HEK293 (cell line): ENCODE results near the gene BCL2.

Experiments
- CTCF ChIA-PET: fragments of 350-600 bp; formaldehyde crosslinking; extraction: SDS; loops from one replicate; lab custom pipeline; 2021; ENCODE audit warnings: antibody characterized with exemption; lab: Yijun Ruan, JAX
- POLR2A ChIA-PET: fragments of 300-600 bp; formaldehyde crosslinking; extraction: SDS; loops from one replicate; lab custom pipeline; 2020; ENCODE audit warnings: antibody characterized with exemption, inconsistent platforms; lab: Yijun Ruan, JAX
- H3K27ac ChIP-seq: fragments of 200-500 bp; sonication (Bioruptor generic); 2 replicates; pipeline ENCODE4 v1.5.1; 2014; ENCODE audit warnings: low read depth, low read length, control low read depth, inconsistent platforms; ENCODE audit errors: extremely low read depth
- H3K36me3 ChIP-seq, 2 experiments: fragments of 200-500 bp in 1 of 2; sonication (Bioruptor generic) in 1 of 2; 1 replicate in 1 of 2; 2 replicates in 1 of 2; pipeline ENCODE4 v1.5.1; 2014 to 2017; ENCODE audit warnings: inconsistent platforms in 2 of 2, low read length in 2 of 2; ENCODE audit not compliant: control insufficient read depth in 2 of 2, insufficient read depth in 1 of 2
- H3K4me1 ChIP-seq: fragments of 200-500 bp; sonication (Bioruptor generic); 2 replicates; pipeline ENCODE4 v1.5.1; 2014; ENCODE audit warnings: mild to moderate bottlenecking, low read length, inconsistent platforms; ENCODE audit not compliant: control insufficient read depth, insufficient read depth
- H3K4me3 ChIP-seq: 2 replicates; pipeline ENCODE4 v1.5.1; 2011; ENCODE audit warnings: low read depth, mild to moderate bottlenecking, control low read depth, low read length, moderate library complexity
- H3K9me3 ChIP-seq: fragments of 200-500 bp; sonication (Bioruptor generic); 2 replicates; pipeline ENCODE4 v1.5.1; 2014; ENCODE audit warnings: low read depth, low read length, inconsistent platforms; ENCODE audit not compliant: control insufficient read depth, insufficient read depth
- GLIS2 ChIP-seq: fragments of 450-650 bp; formaldehyde crosslinking; IDR thresholded peaks from 2 replicates; pipeline ENCODE4 v1.5.1; 2016; ENCODE audit warnings: missing biosample characterization, missing genetic modification characterization
- HOXA7 ChIP-seq: sonication (generic); formaldehyde crosslinking; IDR thresholded peaks from 2 replicates; pipeline ENCODE4 v1.8.1; 2022; ENCODE audit warnings: missing genetic modification reagents, borderline replicate concordance
- HOXD13 ChIP-seq: sonication (generic); formaldehyde crosslinking; IDR thresholded peaks from 2 replicates; pipeline ENCODE4 v1.8.0; 2022; ENCODE audit warnings: missing genetic modification reagents, borderline replicate concordance
- INSM2 ChIP-seq: fragments of 450-650 bp; formaldehyde crosslinking; IDR thresholded peaks from 2 replicates; pipeline ENCODE4 v1.5.1; 2016; ENCODE audit warnings: missing biosample characterization, missing genetic modification characterization
- KLF8 ChIP-seq: fragments of 450-650 bp; formaldehyde crosslinking; IDR thresholded peaks from 2 replicates; pipeline ENCODE4 v1.5.1; 2016; ENCODE audit warnings: missing biosample characterization, missing genetic modification characterization
- MEIS1 ChIP-seq: sonication (generic); formaldehyde crosslinking; IDR thresholded peaks from 2 replicates; pipeline ENCODE4 v1.8.1; 2022; ENCODE audit warnings: missing genetic modification reagents, mild to moderate bottlenecking, borderline replicate concordance
- MZF1 ChIP-seq: fragments of 450-650 bp; formaldehyde crosslinking; IDR thresholded peaks from 2 replicates; pipeline ENCODE4 v1.5.1; 2017; ENCODE audit warnings: missing biosample characterization, missing genetic modification characterization, borderline replicate concordance
- OVOL3 ChIP-seq: fragments of 450-650 bp; formaldehyde crosslinking; IDR thresholded peaks from 2 replicates; pipeline ENCODE4 v1.5.1; 2016; ENCODE audit warnings: missing biosample characterization, missing genetic modification characterization
- SALL2 ChIP-seq: fragments of 450-650 bp; formaldehyde crosslinking; IDR thresholded peaks from 2 replicates; pipeline ENCODE4 v1.5.0; 2017; ENCODE audit warnings: missing biosample characterization, mild to moderate bottlenecking, missing genetic modification characterization, borderline replicate concordance
- SP7 ChIP-seq: fragments of 450-650 bp; formaldehyde crosslinking; IDR thresholded peaks from 2 replicates; pipeline ENCODE4 v1.5.1; 2016; ENCODE audit warnings: missing biosample characterization, missing genetic modification characterization
- YY2 ChIP-seq: fragments of 450-650 bp; formaldehyde crosslinking; IDR thresholded peaks from 2 replicates; pipeline ENCODE4 v1.5.1; 2016; ENCODE audit warnings: missing biosample characterization, missing genetic modification characterization
- ZBTB20 ChIP-seq: fragments of 450-650 bp; formaldehyde crosslinking; IDR thresholded peaks from 2 replicates; pipeline ENCODE4 v1.5.1; 2016; ENCODE audit warnings: missing biosample characterization, missing genetic modification characterization
- ZBTB48 ChIP-seq: fragments of 450-650 bp; formaldehyde crosslinking; IDR thresholded peaks from 2 replicates; pipeline ENCODE4 v1.5.1; 2016; ENCODE audit warnings: missing biosample characterization, missing genetic modification characterization
- ZBTB49 ChIP-seq: fragments of 450-650 bp; formaldehyde crosslinking; IDR thresholded peaks from 2 replicates; pipeline ENCODE4 v1.5.1; 2016; ENCODE audit warnings: missing biosample characterization, missing genetic modification characterization, low read depth
- ZBTB7A ChIP-seq: fragments of 450-650 bp; formaldehyde crosslinking; IDR thresholded peaks from 2 replicates; pipeline ENCODE4 v1.5.1; 2016; ENCODE audit warnings: low read depth, missing biosample characterization, missing genetic modification characterization
- ZNF112 ChIP-seq: fragments of 450-650 bp; formaldehyde crosslinking; IDR thresholded peaks from 2 replicates; pipeline ENCODE4 v1.5.0; 2017; ENCODE audit warnings: missing biosample characterization, missing genetic modification characterization
- ZNF121 ChIP-seq: fragments of 450-650 bp; formaldehyde crosslinking; IDR thresholded peaks from 2 replicates; pipeline ENCODE4 v1.5.1; 2016; ENCODE audit warnings: missing biosample characterization, missing genetic modification characterization
- ZNF148 ChIP-seq: fragments of 450-650 bp; formaldehyde crosslinking; IDR thresholded peaks from 2 replicates; pipeline ENCODE4 v1.5.0; 2017; ENCODE audit warnings: missing biosample characterization, missing genetic modification characterization, borderline replicate concordance
- ZNF155 ChIP-seq: fragments of 450-650 bp; formaldehyde crosslinking; IDR thresholded peaks from 2 replicates; pipeline ENCODE4 v1.5.1; 2016; ENCODE audit warnings: missing biosample characterization, missing genetic modification characterization
- ZNF169 ChIP-seq: fragments of 450-650 bp; formaldehyde crosslinking; IDR thresholded peaks from 2 replicates; pipeline ENCODE4 v1.5.1; 2016; ENCODE audit warnings: missing biosample characterization, missing genetic modification characterization
- ZNF292 ChIP-seq: fragments of 450-650 bp; formaldehyde crosslinking; IDR thresholded peaks from 2 replicates; pipeline ENCODE4 v1.5.1; 2016; ENCODE audit warnings: low read depth, missing biosample characterization, missing genetic modification characterization, borderline replicate concordance
- ZNF423 ChIP-seq: fragments of 450-650 bp; formaldehyde crosslinking; IDR thresholded peaks from 2 replicates; pipeline ENCODE4 v1.5.1; 2016; ENCODE audit warnings: missing biosample characterization, missing genetic modification characterization
- ZNF621 ChIP-seq: fragments of 450-650 bp; formaldehyde crosslinking; IDR thresholded peaks from 2 replicates; pipeline ENCODE4 v1.5.1; 2017; ENCODE audit warnings: missing biosample characterization, missing genetic modification characterization
- ZNF623 ChIP-seq: fragments of 450-650 bp; formaldehyde crosslinking; IDR thresholded peaks from 2 replicates; pipeline ENCODE4 v1.5.1; 2016; ENCODE audit warnings: missing biosample characterization, missing genetic modification characterization
- ZNF624 ChIP-seq: fragments of 450-650 bp; formaldehyde crosslinking; IDR thresholded peaks from 2 replicates; pipeline ENCODE4 v1.5.1; 2017; ENCODE audit warnings: missing biosample characterization, missing genetic modification characterization
- ZNF629 ChIP-seq: fragments of 450-650 bp; formaldehyde crosslinking; IDR thresholded peaks from 2 replicates; pipeline ENCODE4 v1.5.1; 2017; ENCODE audit warnings: missing biosample characterization, missing genetic modification characterization
- ZNF639 ChIP-seq: fragments of 450-650 bp; formaldehyde crosslinking; IDR thresholded peaks from 2 replicates; pipeline ENCODE4 v1.5.1; 2016; ENCODE audit warnings: missing biosample characterization, missing genetic modification characterization
- ZSCAN18 ChIP-seq: fragments of 450-650 bp; formaldehyde crosslinking; IDR thresholded peaks from 2 replicates; pipeline ENCODE4 v1.5.1; 2016; ENCODE audit warnings: missing biosample characterization, missing genetic modification characterization

BCL2 gene

GRCh38 chr18:63346031-63346430 lies 26.5 kb upstream of the BCL2 start:
- CTCF ChIA-PET = interaction anchor here (0.9 to 1.0 kb wide), 2 partner anchors 94 to 172 kb away, joined by 3 read pairs; no protein-coding TSS in a partner anchor
- no peak overlapping the region for H3K27ac ChIP-seq
- no peaks in the 10 kb centered on the region for H3K4me1 ChIP-seq
- POLR2A ChIA-PET = no interaction called here
- peaks cover 70 to 80% of the 10 kb centered on the region in 2 experiments for H3K36me3 ChIP-seq
- H3K9me3 ChIP-seq = no peaks in the 10 kb centered on the region
- TF ChIP-seq ZBTB20 (tag by site-specific recombination) (no peak), ZNF169 (no peak), MZF1 (tag by site-specific recombination) (no peak), YY2 (tag by site-specific recombination) (no peak), ZBTB49 (no peak), HOXA7 (CRISPR knock-in tag) (no peak), ZBTB48 (tag by site-specific recombination) (no peak), ZNF121 (no peak), ZNF621 (tag by site-specific recombination) (no peak), SALL2 (no peak), ZNF155 (tag by site-specific recombination) (no peak), ZNF623 (tag by site-specific recombination) (no peak), ZNF292 (tag by site-specific recombination) (no peak), ZBTB7A (tag by site-specific recombination) (no peak)
- no peak overlapping the region for H3K4me3 ChIP-seq

- H3K36me3 ChIP-seq = peaks cover 67 to 77% of the 10 kb centered on the region in 2 experiments
- H3K27ac ChIP-seq = no peak overlapping the region
- POLR2A ChIA-PET = no interaction called here
- no peaks in the 10 kb centered on the region for H3K4me1 ChIP-seq
- CTCF ChIA-PET = interaction anchor here (0.6 to 1.8 kb wide), 2 partner anchors 94 to 832 kb away, joined by 3 to 7 read pairs; no protein-coding TSS in a partner anchor
- no peak overlapping the region for H3K4me3 ChIP-seq
- no peaks in the 10 kb centered on the region for H3K9me3 ChIP-seq
- TF ChIP-seq KLF8 (tag by site-specific recombination) (no peak), OVOL3 (no peak), HOXD13 (CRISPR knock-in tag) (no peak), ZNF121 (no peak), ZNF629 (tag by site-specific recombination) (no peak), HOXA7 (CRISPR knock-in tag) (no peak), SP7 (tag by site-specific recombination) (no peak), MEIS1 (CRISPR knock-in tag) (no peak), ZSCAN18 (tag by site-specific recombination) (no peak), ZNF148 (no peak), ZNF624 (tag by site-specific recombination) (no peak), ZNF623 (tag by site-specific recombination) (no peak), GLIS2 (tag by site-specific recombination) (no peak), ZNF423 (tag by site-specific recombination) (no peak), ZNF112 (tag by site-specific recombination) (no peak), MZF1 (tag by site-specific recombination) (no peak), ZNF639 (no peak), INSM2 (no peak)
These were observed 25.3 kb upstream of the BCL2 start for GRCh38 chr18:63344918-63345317.
